Loucy (cell line): Measurements from ENCODE around the gene KSR1.

Source experiments
- CTCF ChIP-seq: fragments of 200-600 bp; sonication (generic); conservative IDR thresholded peaks from 2 replicates; pipeline ENCODE4 v1.5.1; 2014; ENCODE audit warnings: mild to moderate bottlenecking, antibody characterized with exemption, low read length
- EZH2phosphoT487 ChIP-seq: fragments of 200-600 bp; IDR thresholded peaks from 2 replicates; pipeline ENCODE4 v1.6.1; 2018; ENCODE audit warnings: antibody characterized with exemption, mild to moderate bottlenecking, moderate library complexity, borderline replicate concordance

- TF ChIP-seq CTCF (no peak), EZH2phosphoT487 (no peak)
Measured at GRCh38 chr17:27503611-27504010, 47.4 kb downstream of the KSR1 start.
